Pons (tissue), 1 donor: ENCODE measurements around the gene GRIA4.
"Not testable (repeated sequence)": the region's sequence is repeated elsewhere in the genome, so short reads cannot be mapped to it uniquely, and the experiment has no call there.

Experiments
- DNase-seq: peaks from one replicate; pipeline ENCODE4 v3.0.0-alpha.2; 2016; ENCODE audit warnings: low spot score

Gene GRIA4

GRCh38 chr11:105860105-105860504, 250.2 kb downstream of the GRIA4 start:
- no peak for DNase-seq

GRCh38 chr11:105861225-105861624, 251.4 kb downstream of the GRIA4 start:
- no peak for DNase-seq

GRCh38 chr11:105862736-105863367, 253.0 kb downstream of the GRIA4 start:
- peak; percentile 92 for DNase-seq

GRCh38 chr11:105863523-105863922, 253.7 kb downstream of the GRIA4 start:
- DNase-seq = no peak

GRCh38 chr11:105867742-105868141, 257.9 kb downstream of the GRIA4 start:
- DNase-seq = no peak

GRCh38 chr11:105868762-105869285, 259.0 kb downstream of the GRIA4 start:
- DNase-seq = no peak

GRCh38 chr11:105870516-105871113, 260.7 kb downstream of the GRIA4 start:
- no peak for DNase-seq

- DNase-seq = no peak
Measured at GRCh38 chr11:105878510-105878909, 268.6 kb downstream of the GRIA4 start.

GRCh38 chr11:105878927-105879326, 269.1 kb downstream of the GRIA4 start:
- DNase-seq = not testable (repeated sequence)

- no peak for DNase-seq
Measured at GRCh38 chr11:105881027-105881426, 271.2 kb downstream of the GRIA4 start.

- no peak for DNase-seq
Measured at GRCh38 chr11:105884436-105884835, 274.6 kb downstream of the GRIA4 start.

GRCh38 chr11:105891685-105892084, 281.8 kb downstream of the GRIA4 start:
- no peak for DNase-seq

GRCh38 chr11:105897161-105897560, 287.3 kb downstream of the GRIA4 start:
- no peak for DNase-seq

- peak; percentile 96 for DNase-seq
Measured at GRCh38 chr11:105899772-105900171, 289.9 kb downstream of the GRIA4 start.

GRCh38 chr11:105900515-105901035, 290.7 kb downstream of the GRIA4 start:
- no peak for DNase-seq

GRCh38 chr11:105903113-105903512, 293.2 kb downstream of the GRIA4 start:
- DNase-seq = no peak

GRCh38 chr11:105906517-105906916, 296.6 kb downstream of the GRIA4 start:
- no peak for DNase-seq

- no peak for DNase-seq
Measured at GRCh38 chr11:105907319-105907718, 297.4 kb downstream of the GRIA4 start.

GRCh38 chr11:105910095-105910715, 300.3 kb downstream of the GRIA4 start:
- DNase-seq = no peak

GRCh38 chr11:105911454-105911853, 301.6 kb downstream of the GRIA4 start:
- no peak for DNase-seq

GRCh38 chr11:105912666-105913065, 302.8 kb downstream of the GRIA4 start:
- DNase-seq = no peak

GRCh38 chr11:105915021-105915420, 305.1 kb downstream of the GRIA4 start:
- DNase-seq = peak; percentile 49

- no peak for DNase-seq
Measured at GRCh38 chr11:105918039-105918438, 308.2 kb downstream of the GRIA4 start.
